ENCODE data around the gene SDCBP2.

Gene SDCBP2

GRCh38 chr20:1312308-1312707, 16.6 kb downstream of the SDCBP2 start:
- no peak for DNase-seq (ENCODE audit: low spot score)

- DNase-seq (ENCODE audit: low spot score): no peak
Measured at GRCh38 chr20:1310506-1311190, 18.3 kb downstream of the SDCBP2 start.

- DNase-seq (ENCODE audit: low spot score): no peak
Measured at GRCh38 chr20:1310071-1310470, 18.9 kb downstream of the SDCBP2 start.

DNA sequence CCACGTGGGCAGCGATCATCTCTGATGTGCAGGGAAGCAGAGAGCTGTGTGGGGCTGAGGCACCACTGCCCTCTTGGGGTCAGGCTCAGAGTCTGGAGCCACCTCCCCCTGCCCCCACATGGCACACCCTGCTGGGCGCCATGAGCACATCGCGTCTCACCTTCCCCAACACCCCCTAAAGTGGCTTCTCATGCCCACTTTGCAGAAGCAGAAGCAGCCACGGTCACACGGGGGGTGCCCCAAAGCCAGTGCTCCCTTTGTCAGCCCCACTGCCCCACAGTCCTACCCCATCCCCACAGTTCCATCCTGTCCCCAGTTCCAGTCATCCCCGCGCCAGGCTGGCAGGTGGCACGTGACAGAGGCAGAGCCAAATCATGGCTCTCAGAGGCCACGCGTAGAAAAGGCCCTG, 19.5 kb downstream of the SDCBP2 start:
- no peak for DNase-seq (ENCODE audit: low spot score)

DNA sequence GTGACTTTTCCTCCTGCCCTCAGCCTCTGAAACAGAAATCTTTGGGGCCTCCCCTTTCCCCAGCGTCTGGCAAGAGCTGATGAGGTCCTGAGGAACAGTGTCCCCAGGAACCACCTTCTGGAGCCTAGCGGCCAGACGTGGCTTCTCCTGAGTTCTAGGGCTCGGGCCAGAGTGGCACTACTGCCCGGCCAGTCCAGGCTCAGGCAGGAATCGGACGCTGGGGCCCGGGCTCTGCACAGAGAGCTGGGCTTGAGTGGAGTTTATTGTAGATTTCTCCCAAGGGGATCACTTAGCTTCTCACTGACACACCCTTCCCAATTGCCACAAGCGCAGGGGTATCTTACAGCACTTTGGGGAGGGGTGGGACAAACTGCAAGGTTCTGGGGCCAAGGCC, 20.2 kb downstream of the SDCBP2 start:
- no peak for DNase-seq (ENCODE audit: low spot score)

GRCh38 chr20:1308067-1308701, 20.8 kb downstream of the SDCBP2 start:
- DNase-seq (ENCODE audit: low spot score): no peak

DNA sequence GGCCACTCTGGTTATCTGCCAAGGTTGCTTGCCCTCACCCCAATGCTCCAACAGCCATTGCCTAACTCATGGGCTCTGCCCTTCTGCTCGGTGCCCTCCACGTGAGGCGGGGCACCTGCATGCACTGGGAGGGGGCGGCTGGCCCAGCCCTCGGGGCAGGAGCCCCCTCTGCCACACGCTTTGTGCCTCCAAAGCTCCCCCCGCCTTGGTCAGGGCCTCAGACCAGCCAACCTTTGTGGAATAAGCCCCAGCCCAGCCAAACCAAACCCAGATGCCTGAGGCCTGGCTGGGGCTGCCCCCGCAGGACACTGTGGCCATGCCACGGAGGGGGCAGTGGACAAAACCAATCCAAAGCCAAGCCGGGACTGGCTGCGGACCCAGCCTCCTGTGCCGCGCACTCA, 21.4 kb downstream of the SDCBP2 start:
- no peak for DNase-seq (ENCODE audit: low spot score)

DNA sequence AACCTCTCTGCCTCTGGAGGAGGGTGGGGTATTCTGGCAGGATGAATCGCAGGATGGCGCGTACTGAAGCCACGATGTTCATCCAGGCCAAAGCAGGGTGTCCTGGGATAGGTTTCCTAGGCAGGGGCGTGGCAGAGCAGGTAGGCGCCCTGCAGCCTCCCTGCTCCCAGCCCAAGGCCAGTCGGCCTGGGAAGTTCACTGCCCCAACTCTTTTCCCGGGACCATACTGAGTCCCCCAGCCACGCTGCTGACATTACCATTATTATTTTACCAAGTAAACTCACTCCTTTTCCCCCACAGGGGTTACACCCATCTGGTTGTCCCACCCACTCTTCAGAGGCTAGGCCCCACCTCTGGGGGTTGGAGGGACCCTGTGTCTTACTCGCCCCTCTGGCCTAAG, 21.8 kb downstream of the SDCBP2 start:
- no peak for DNase-seq (ENCODE audit: low spot score)

GRCh38 chr20:1306316-1307135, 22.4 kb downstream of the SDCBP2 start:
- no peak for DNase-seq (ENCODE audit: low spot score)

DNA sequence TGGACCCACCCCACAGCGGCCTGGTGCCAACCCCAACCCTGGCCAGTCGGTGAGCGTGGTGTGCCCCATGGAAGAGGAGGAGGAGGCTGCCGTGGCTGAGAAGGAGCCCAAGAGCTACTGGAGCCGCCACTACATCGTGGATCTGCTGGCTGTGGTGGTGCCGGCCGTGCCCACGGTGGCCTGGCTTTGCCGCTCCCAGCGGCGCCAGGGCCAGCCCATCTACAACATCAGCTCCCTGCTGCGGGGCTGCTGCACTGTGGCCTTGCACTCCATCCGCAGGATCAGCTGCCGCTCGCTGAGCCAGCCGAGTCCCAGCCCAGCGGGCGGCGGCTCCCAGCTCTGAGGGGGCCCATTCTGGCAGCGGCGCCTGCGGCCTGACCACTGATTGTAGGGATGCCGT, 23.2 kb downstream of the SDCBP2 start:
- no peak for DNase-seq (ENCODE audit: low spot score)

GRCh38 chr20:1304710-1305515, 24.0 kb downstream of the SDCBP2 start:
- DNase-seq (ENCODE audit: low spot score): no peak

DNA sequence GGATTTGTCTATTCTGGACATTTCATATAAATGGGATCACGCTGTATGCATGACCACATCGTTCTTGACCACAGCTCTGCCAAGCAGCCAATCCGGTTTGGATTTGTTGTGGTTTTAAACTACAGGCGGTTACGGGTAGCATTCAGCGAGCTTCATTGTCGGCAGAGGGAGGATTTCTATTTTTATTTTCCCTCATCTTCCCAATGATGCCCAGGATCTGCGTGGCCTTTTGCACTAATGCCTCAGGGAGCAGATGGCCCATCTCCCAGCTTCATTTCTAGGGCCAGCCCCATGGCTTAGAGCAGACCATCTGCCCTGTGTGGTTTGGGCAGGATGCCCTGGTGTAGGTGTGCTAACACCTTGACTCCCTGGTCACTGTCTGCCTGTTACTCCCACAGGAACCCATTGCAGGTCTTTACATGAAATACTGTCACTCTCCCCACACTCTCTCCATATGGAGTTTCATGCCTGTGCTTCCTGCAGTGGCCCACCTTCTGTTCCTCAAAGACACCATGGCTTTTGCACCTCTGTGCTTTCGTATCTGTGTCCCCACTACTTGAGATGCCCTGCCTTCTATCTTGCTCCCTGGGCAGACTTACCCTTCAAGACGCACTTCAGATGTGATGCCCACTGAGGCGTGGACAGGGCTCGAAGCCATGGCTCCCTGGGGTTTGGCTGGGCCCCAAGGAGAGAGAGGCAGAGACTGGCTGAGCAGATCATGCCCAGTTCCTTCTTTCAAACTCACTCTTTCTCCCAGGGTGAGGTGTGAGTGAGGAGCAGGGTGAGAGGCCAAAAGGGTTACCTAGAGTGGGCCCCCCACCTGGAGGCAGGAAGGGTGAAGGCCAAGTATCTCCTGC, 26.0 kb downstream of the SDCBP2 start:
- DNase-seq (ENCODE audit: low spot score): peak; percentile 23

GRCh38 chr20:1301031-1301529, 27.9 kb downstream of the SDCBP2 start:
- peak; percentile 37 for DNase-seq (ENCODE audit: low spot score)

GRCh38 chr20:1300083-1300840, 28.7 kb downstream of the SDCBP2 start:
- no peak for DNase-seq (ENCODE audit: low spot score)

GRCh38 chr20:1299522-1299921, 29.4 kb downstream of the SDCBP2 start:
- no peak for DNase-seq (ENCODE audit: low spot score)

- DNase-seq (ENCODE audit: low spot score): no peak
Measured at GRCh38 chr20:1298888-1299511, 29.9 kb downstream of the SDCBP2 start.

GRCh38 chr20:1298166-1298565, 30.8 kb downstream of the SDCBP2 start:
- DNase-seq (ENCODE audit: low spot score): no peak

DNA sequence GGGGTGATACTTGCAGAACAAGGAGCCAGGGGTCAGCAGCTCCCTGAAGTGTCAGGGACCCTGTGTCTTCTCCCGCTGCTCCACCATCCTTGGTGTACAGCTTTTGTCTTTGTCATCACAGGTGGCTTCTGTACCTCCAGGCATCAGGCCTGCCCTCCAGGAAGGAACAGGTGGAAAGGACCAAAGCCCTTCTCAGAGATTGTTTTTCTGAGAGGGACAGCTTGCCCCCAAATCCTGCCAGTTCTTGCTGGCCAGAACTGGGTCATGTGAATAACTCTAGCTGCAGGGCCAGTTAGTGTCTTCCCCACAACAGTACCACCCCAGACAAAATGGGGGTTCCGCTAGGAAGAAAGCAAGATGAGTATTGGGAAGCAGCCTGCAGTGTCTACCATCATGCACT, 31.5 kb downstream of the SDCBP2 start:
- no peak for DNase-seq (ENCODE audit: low spot score)

- DNase-seq (ENCODE audit: low spot score): no peak
Measured at GRCh38 chr20:1296922-1297321, 32.0 kb downstream of the SDCBP2 start.

DNA sequence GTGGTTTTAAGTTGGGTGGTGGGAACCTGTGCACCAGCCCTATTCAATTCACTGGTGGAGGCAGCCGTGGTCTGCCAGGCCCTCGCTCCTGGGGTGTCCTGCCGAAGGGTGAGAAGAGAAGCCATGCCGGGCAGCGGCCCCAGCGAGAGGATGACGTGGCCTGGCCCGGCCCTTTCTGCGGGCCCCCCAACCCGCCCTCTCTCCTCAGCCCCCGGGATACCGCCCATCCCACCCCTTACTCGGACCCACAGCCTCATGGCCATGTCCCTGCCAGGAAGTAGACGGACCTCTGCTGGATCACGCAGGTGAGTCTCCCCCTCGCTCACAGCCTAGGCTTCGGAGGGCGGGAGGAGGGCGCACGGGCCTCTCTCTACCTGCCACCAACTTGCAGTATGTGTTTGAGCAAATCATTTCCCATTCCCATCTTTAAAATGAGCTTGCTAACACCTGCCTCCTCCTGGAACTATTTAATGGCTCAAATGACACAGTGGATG, 32.8 kb downstream of the SDCBP2 start:
- no peak for DNase-seq (ENCODE audit: low spot score)

Measured in RKO (cell line).